Measurements from ENCODE around the gene ULK1. TPM values are rescaled to one million over a fixed set of nuclear protein-coding genes. Genes with fewer than 3 reads are reported as not detected.

ULK1 gene
- total and polyA plus RNA-seq, 2 of the 13 experiments (the other 11 are each of a cell fraction or from before 2014, with no cell fraction given): 2.8 to 10.1 TPM

DNA sequence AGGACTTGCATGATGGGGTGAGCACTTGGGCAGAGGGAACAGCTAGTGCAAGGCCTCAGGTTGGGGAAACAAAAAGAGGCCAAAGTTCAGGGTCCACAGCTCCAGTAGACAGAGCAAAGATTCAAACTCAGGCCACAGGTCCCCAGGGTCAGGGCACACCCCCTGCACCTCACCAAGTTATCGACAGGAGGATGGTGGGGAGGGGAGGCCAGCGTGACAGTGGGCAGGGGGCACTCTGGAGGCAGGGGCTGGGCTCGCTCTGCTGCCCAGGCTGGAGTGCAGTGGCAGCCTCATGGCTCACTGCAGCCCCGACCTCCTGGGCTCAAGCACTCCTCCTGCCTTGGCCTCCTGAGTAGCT, 32.4 kb upstream of the ULK1 start (continued):
- TF ChIP-seq, protein P1, sequence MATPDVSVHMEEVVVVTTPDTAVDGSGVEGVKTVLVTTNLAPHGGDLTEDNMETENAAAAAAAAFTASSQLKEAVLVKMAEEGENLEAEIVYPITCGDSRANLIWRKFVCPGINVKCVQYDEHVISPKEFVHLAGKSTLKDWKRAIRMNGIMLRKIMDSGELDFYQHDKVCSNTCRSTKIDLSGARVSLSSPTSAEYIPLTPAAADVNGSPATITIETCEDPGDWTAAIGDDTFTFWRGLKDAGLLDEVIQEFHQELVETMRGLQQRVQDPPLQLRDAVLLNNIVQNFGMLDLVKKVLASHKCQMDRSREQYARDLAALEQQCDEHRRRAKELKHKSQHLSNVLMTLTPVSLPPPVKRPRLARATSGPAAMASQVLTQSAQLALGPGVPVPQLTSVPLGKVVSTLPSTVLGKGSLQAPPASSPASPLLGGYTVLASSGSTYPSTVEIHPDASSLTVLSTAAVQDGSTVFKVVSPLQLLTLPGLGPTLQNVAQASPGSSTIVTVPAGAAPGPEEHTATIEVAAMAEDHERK (CRISPR knock-in tag; IDR thresholded peaks at IDR 0.05; ENCODE audit: low read depth): no peak
- peak; percentile 56; the same call in 1 of the 2 replicates for TF ChIP-seq PPARG (CRISPR knock-in tag; conservative IDR thresholded peaks at IDR 0.05)
- peak; percentile 56 for TF ChIP-seq GABPB1 (CRISPR knock-in tag; IDR thresholded peaks at IDR 0.05)
- no peak for TF ChIP-seq CERS6 (CRISPR knock-in tag; IDR thresholded peaks at IDR 0.05)
- TF ChIP-seq, protein P2, sequence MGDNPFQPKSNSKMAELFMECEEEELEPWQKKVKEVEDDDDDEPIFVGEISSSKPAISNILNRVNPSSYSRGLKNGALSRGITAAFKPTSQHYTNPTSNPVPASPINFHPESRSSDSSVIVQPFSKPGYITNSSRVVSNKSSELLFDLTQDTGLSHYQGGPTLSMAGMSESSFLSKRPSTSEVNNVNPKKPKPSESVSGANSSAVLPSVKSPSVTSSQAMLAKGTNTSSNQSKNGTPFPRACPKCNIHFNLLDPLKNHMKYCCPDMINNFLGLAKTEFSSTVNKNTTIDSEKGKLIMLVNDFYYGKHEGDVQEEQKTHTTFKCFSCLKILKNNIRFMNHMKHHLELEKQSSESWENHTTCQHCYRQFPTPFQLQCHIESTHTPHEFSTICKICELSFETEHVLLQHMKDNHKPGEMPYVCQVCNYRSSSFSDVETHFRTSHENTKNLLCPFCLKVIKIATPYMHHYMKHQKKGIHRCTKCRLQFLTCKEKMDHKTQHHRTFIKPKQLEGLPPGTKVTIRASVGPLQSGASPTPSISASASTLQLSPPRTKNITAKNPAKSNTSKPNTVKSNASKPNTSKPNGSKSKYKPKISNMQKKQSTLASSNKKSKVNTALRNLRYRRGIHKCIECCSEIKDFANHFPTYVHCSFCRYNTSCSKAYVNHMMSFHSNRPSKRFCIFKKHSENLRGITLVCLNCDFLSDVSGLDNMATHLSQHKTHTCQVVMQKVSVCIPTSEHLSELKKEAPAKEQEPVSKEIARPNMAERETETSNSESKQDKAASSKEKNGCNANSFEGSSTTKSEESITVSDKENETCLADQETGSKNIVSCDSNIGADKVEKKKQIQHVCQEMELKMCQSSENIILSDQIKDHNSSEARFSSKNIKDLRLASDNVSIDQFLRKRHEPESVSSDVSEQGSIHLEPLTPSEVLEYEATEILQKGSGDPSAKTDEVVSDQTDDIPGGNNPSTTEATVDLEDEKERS (CRISPR knock-in tag; IDR thresholded peaks at IDR 0.05): peak; percentile 86
- peak; percentile 51 for TF ChIP-seq ZFX (CRISPR knock-in tag; IDR thresholded peaks at IDR 0.05; ENCODE audit: low read depth)
- TF ChIP-seq ZNF235 (CRISPR knock-in tag; IDR thresholded peaks at IDR 0.05; ENCODE audit: borderline replicate concordance): no peak; the same call in 1 of the 2 replicates
- TF ChIP-seq SPEN (CRISPR knock-in tag; IDR thresholded peaks at IDR 0.05; ENCODE audit: low read depth): peak; percentile 55
- TF ChIP-seq ZNF343 (CRISPR knock-in tag; IDR thresholded peaks at IDR 0.05): no peak
- no peak; the same call in 1 of the 2 replicates for TF ChIP-seq JUN (CRISPR knock-in tag; IDR thresholded peaks at IDR 0.05)
- peak; percentile 80; the same call in 1 of the 2 replicates for TF ChIP-seq MTA1 (CRISPR knock-in tag; IDR thresholded peaks at IDR 0.05; ENCODE audit: borderline replicate concordance)
- TF ChIP-seq RARA (CRISPR knock-in tag; IDR thresholded peaks at IDR 0.05): peak; percentile 93
- TF ChIP-seq, protein P3, sequence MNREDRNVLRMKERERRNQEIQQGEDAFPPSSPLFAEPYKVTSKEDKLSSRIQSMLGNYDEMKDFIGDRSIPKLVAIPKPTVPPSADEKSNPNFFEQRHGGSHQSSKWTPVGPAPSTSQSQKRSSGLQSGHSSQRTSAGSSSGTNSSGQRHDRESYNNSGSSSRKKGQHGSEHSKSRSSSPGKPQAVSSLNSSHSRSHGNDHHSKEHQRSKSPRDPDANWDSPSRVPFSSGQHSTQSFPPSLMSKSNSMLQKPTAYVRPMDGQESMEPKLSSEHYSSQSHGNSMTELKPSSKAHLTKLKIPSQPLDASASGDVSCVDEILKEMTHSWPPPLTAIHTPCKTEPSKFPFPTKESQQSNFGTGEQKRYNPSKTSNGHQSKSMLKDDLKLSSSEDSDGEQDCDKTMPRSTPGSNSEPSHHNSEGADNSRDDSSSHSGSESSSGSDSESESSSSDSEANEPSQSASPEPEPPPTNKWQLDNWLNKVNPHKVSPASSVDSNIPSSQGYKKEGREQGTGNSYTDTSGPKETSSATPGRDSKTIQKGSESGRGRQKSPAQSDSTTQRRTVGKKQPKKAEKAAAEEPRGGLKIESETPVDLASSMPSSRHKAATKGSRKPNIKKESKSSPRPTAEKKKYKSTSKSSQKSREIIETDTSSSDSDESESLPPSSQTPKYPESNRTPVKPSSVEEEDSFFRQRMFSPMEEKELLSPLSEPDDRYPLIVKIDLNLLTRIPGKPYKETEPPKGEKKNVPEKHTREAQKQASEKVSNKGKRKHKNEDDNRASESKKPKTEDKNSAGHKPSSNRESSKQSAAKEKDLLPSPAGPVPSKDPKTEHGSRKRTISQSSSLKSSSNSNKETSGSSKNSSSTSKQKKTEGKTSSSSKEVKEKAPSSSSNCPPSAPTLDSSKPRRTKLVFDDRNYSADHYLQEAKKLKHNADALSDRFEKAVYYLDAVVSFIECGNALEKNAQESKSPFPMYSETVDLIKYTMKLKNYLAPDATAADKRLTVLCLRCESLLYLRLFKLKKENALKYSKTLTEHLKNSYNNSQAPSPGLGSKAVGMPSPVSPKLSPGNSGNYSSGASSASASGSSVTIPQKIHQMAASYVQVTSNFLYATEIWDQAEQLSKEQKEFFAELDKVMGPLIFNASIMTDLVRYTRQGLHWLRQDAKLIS (CRISPR knock-in tag; IDR thresholded peaks at IDR 0.05): no peak
- TF ChIP-seq ZNF362 (CRISPR knock-in tag; IDR thresholded peaks at IDR 0.05; ENCODE audit: borderline replicate concordance): no peak
- TF ChIP-seq ZNF784 (CRISPR knock-in tag; IDR thresholded peaks at IDR 0.05; ENCODE audit: borderline replicate concordance): peak; percentile 15; the same call in 1 of the 2 replicates

All from HepG2 (cell line).